Peyer's patch (tissue), 4 donors: ENCODE measurements around the gene ARHGAP40.

Experiments
- CTCF ChIP-seq, 6 experiments: fragments of 450-650 bp in 4 of 6; fragments of 200-600 bp in 2 of 6; sonication (generic) in 1 of 6; IDR thresholded peaks; one replicate each; pipeline ENCODE4 v1.5.1; 2017 to 2019; ENCODE audit warnings: antibody characterized with exemption in 6 of 6, mild to moderate bottlenecking in 3 of 6, moderate library complexity in 1 of 6
- POLR2A ChIP-seq, 2 donors: fragments of 450-650 bp; IDR thresholded peaks; one replicate each; pipeline ENCODE4 v1.5.1; 2017; ENCODE audit warnings: antibody characterized with exemption in 2 of 2, mild to moderate bottlenecking in 2 of 2, moderate library complexity in 2 of 2

- no peak for TF ChIP-seq CTCF (IDR thresholded peaks at IDR 0.05)
- no peak for TF ChIP-seq POLR2A (IDR thresholded peaks at IDR 0.05)
These were observed 18.3 kb upstream of the ARHGAP40 start for GRCh38 chr20:38583306-38583705.
